HG02642 (cell line): ENCODE results near the gene SOBP.
"Not testable (repeated sequence)": the region's sequence is repeated elsewhere in the genome, so short reads cannot be mapped to it uniquely, and the experiment has no call there.

Experiments
- ATAC-seq: cut with Tn5 transposase; IDR thresholded peaks from one replicate; pipeline ENCODE4 v1.9.1; 2021; ENCODE audit warnings: mild to moderate bottlenecking; ENCODE audit not compliant: unreplicated experiment, poor library complexity

SOBP gene

DNA sequence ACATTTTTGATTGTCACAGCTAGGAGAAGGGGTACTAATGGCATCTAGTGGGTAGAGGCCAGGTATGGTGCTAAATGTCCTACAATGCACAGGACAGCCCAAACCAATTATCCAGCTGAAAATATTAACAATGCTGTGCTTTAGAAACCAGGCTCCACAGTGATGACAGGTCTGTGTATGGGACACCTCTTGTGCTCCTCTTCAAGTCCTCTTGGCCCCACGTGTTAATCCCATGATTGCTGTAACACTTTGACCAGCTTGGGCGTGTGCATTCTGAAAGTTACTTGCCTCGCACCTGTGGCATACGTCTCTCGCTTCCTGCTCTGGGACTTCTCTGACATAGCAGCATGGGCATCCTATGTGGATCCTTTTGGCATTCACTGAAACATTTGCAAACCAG, 29.3 kb downstream of the SOBP start:
- not testable (repeated sequence) for ATAC-seq

DNA sequence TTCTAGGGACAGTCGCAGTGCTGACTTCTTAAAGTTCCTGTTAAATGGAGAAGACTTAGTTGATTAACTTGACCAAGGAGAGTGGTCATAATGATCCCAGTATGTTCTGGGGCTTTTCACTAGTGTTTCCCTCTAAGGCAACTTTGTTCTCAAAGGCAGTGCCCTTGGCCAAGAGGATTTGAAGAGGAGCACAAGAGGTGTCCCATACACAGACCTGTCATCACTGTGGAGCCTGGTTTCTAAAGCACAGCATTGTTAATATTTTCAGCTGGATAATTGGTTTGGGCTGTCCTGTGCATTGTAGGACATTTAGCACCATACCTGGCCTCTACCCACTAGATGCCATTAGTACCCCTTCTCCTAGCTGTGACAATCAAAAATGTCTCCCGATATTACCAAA, 30.8 kb downstream of the SOBP start:
- not testable (repeated sequence) for ATAC-seq

DNA sequence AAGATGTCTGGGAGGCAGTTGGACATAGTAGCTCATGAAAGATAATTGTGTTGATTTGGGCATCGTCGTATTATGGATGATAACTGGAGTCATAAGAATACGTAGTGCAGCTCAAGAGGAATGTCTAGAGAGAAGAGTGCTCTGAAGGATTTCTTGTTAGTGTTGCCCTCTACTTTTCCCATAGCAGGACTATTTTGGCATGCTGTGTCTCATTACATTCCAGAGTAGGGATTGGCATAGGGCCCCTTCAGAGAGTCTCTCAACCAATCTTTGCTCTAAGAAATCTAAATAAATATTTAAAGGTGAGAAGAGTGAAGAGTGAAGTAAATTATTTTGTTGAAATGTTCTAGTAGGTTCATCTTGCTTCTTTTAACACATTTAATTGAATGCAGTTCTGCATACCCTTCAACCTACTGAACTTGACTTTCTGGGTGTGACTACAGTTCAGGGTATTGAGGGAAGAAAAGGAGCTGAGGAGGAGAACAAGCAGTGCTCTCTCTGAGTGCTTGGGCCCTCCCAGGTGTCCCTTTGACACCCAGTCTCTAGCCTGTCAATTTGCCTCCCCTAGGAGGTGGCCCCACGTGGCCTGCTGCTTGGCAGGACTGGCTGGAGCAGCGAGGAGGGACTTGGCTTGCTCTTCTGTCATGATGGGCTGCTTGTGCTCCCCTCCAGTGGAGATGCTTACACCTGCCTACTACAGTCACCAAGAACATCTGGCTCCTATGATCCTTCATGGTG, 33.3 kb downstream of the SOBP start:
- ATAC-seq: no peak

DNA sequence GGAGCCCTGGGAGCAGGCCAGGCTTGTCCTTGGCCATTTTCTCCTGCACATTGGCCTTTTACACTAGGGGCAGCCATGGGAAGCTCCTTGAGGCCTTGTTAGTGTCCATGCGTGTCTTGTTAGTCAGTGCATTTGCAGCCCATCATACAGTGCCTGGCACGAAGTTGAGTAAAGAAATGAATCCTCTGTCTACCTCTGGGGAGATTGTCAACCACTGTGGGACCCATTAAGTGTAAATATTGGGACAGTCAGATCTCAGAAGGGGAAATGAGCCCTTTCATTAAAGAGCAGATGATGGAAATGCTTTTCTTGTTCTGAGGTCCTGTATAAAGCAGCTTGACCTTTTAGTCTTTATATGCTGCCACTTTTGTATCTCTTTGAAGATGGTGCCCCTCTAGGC, 33.9 kb downstream of the SOBP start:
- ATAC-seq: no peak

DNA sequence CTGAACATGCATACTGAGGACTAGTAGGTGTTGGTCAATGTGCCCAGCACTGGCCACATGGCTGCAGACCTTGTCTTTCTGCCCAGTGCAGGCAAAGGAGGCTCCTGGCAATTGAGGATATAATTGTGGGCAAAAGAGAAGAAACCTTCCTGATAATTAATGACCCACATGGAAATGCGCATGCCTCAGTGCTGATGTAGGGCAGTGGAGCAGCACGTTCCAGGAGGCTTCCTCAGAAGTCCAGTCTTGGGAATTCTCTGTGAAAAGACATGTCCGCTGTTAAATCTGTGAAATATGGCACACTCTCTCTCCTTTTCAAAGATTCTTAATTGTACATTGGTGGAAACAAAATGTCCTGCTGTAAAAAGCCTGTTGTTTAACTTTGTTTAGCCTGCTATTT, 34.7 kb downstream of the SOBP start:
- ATAC-seq: no peak

DNA sequence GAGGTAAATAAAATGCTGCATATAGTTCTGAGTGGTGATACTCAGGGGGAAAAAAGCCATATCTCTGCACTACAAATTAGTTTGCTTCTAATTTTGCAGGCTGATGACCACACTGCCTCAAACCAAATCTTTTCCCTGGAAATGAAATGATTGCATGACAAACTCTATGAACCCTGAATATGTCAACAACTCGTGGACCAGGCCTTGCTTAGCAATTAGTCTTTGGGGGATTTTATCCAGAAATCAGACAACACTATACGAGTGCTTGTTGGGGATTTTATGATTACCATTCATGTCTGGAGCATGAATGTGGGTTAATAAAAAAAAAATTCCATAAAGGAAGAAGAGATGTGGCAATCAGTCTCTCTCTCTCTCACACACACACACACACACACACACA, 42.0 kb downstream of the SOBP start:
- ATAC-seq: no peak

DNA sequence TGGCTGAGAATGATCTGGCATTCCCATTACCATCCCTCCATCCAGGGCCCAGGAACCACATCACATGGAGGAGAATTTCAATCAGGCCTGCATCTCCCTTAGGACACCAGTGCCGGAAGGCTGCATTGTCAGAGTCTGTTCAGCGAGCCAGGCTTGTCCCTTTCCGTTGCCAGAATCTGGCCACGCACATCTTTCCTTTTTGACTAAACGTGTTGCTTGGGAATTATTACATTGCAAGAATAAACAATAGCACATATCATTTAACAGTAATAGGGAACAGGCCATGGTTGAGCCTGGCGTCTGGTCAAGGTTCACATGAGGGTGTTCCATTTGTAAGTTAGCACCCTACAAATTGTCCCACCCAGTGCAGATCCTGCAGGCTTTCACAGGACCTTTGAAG, 42.8 kb downstream of the SOBP start:
- ATAC-seq: no peak

DNA sequence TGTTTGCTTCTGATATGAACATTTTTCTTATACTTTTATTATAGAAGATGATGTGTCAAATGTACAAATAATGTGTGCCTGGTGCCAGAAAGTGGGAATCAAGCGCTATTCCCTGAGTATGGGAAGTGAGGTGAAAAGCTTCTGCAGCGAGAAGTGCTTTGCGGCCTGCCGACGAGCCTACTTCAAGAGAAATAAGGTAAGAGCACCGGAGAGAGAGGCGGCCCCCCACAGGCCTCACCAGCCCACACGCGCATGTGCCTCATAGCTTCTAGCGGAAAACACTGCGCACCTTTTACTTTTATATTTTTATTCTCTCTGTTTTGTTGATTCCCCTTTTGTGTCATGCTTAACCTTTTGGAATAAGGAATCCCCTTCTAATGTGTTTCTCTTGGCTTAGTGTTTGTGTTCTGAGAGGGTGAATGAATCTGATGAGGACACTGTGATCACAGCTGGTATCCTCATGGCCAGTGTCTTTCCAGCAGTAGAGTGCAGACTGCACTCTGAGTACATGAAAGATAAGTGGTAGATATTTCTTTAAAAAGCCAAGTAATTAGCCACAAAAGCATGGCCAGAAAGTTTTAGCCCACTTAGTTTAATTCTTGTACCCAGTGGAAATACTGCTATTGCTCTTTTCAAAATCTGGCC, 43.6 kb downstream of the SOBP start:
- ATAC-seq: no peak

DNA sequence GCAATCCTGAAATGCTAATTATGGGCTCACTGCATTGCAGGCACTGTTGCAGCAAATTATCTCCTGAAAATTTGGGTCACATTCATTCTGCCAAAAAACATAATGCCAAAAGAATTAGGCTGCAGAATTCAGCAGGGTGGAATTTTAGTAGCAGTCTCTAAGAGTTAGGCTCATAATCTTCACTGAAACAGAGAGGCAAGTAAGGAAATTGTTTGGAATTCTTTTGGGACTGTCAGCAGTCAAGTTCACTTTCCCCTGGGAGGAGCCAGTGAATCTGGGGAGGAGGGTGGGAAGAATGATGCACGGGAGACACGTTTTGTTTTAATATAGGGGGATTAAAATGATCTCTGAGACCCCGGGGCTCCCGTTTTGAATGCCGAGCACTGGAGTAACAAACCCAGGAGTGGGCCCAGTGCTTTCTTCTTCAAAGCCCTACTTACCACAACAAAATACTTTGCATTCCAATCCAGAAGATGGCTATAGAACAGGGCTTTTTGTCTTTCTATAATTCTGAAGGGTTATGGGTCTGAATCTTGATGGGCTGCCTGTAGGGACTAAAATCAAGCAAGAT, 44.7 kb downstream of the SOBP start:
- no peak for ATAC-seq

DNA sequence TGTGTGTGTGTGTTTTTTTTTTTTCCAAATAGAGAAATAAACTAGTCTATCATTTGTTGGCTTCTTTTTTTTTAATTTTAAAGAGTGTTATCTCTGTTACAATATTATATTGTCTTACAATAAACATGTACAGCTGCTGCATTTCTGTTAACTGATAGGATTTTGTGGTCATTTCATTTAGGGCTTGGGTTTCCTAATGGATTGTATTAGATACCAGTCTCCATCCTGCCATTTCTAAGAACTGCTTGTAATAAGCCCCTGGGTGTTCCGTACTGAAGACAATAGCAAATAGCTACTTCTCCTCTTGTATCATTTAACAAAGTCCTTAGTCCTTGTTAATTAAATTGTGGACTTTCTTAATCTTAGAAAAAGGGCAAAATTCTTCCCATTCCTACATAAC, 45.7 kb downstream of the SOBP start:
- no peak for ATAC-seq

DNA sequence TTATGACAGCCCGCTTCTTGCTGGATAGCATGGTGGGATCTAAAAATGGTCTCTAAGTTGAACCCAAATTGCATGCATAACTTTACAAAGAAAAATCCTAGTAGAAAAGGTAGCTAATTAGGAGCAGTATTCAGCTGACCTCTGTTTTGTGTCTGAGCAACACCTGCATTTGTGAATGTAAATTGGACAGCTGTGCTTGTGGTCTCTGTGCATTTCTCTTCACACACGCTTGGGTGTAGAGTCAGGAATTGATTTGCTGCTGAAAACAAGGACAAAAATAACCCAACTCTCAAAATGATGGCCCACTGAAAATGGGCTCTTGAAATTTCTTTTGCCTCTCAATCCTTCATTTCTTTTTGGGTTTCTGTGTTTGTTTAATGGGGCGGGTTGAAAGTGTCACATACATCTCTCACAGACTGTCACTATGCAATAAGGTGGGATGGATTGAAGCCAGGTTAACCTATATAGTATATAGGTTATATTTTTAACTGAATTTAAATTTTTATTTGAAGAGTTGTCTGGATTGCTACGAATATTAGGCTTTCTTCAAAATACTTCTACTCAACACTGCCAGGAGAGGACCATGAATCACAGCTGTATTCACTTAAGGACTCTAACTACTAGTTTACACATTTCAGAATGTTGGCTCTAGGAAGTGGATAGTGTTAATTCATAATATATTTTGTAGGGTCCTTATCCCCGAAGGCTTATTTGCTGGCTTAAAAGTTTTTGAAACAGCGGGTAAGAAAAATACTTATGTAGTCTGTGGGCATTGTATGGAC, 46.5 kb downstream of the SOBP start:
- no peak for ATAC-seq

DNA sequence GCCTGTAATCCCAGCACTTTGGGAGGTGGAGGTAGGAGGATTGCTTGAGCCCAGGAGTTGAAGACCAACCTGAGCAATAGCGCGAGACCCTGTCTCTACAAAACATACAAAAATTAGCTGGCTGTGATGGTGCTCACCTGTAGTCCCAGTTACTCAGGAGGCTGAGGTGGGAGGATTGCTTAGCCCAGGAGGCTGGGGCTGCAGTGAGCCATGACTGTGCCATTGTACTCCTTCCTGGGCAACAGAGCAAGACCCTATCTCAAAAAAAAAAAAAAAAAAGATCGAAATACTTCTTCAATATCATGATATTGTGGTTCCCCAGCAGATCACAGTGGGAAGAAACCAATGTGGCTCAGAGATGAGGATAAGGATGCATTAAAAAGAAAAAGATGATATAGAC, 47.6 kb downstream of the SOBP start:
- ATAC-seq: no peak

DNA sequence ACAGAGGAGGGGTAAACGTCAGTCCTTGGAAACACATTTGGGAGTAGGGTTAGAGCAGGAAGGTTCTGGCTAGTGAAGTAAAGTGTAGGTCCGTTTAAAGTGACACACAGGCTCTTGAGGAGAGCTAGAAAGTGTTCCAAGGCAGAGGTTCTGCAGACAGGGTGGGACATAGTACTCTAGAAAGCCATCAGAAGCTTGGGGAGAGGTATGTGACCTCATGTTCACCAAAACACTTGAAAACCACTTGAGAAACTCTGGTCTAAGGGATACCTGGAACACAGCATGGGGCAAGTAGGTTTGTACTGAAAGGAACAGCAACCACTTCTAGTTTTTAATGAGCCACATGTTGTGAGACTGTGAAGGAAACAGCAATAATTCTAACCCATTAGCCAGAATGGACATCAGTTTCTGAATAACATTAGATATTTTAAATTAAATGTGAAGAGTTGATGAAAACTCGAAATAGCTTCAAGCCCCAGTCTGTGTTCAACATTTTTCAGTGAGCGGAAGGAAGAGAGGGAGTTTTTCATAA, 49.0 kb downstream of the SOBP start:
- no peak for ATAC-seq

DNA sequence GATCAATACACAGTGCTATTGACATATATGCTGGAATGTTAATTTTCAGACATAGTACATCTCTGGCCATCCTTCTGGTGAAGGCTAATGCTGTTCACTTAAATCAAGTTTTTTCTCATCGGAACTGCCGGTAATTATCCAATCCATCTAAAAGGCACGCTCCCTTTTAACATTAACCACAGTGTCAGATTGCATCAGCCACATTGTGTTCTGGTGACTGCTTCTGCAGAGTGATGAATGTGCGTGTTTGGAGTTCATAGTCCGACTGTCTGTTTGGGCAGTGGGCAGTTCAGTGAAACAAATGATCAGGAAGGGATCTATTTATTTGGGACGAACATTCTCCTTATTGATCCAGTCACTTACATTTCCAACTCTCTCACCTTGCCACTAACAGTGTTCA, 49.5 kb downstream of the SOBP start:
- ATAC-seq: no peak

DNA sequence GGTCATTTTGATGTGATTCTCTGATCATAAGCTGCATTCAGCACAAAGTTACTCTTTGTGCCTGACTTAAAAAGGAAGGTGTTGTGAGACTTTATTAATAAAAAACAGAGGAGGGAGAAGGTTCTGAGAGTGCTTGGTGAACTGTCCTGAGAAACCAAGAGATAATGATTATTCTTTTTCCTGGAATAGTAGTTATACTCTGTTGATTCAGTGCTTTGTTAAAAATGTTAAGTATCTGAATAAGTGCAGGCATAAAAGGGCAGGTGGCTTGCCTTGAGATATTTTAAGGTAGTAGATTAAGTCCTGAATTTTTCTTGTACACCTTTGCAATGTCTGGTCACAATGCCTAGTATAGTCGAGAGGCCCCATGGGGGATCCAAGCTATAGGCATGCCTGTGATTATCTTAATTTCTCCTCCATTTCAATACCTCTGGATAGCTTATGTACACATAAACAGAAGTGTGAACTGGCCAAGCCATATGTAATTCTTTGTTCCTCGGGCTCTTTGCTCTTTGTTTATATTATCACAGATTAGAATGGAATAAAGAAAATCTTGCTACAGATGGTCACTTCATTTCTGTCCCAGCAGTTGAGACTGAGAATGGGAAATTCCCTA, 50.0 kb downstream of the SOBP start:
- no peak for ATAC-seq

DNA sequence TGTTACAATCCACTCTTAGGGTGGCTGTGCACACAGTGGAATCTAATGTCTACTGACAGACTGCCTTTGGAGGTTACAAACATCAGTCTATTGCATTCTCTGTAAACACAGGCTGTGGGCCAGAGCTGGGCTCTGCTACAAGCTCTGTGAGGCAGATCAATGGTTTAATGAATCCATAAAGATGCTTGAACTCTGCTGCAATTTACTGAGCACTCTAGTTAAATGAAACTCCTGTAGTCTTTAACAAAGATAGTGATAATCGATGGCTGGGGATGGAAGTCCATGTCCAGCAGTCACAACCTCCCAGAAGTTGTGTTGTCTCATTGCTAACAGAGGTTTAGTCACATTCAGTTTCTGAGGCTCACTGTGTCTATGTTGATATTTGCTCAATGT, 50.5 kb downstream of the SOBP start:
- no peak for ATAC-seq

DNA sequence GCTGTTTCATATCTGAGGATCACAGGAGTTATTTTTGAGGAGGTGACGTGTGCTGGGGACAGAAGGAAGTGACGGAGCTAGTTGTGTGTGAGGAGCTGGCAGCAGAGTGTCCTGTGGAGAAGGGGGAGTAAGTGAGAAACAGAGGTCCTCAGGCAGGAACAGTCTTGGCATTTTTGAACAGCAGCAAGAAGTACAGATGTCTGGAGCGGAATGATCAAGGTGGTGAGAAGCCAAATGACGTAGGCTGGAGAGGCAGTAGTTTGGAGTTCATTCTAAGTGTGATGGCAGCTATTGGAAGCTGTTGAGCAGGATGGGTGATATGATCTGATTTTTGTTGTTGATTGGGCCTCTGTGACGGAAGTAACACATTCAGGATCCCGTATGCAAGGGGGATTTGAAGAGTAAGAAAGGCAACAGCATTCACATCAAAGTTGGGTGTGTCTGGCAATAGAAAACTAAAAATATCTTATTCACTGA, 52.3 kb downstream of the SOBP start:
- ATAC-seq: no peak

DNA sequence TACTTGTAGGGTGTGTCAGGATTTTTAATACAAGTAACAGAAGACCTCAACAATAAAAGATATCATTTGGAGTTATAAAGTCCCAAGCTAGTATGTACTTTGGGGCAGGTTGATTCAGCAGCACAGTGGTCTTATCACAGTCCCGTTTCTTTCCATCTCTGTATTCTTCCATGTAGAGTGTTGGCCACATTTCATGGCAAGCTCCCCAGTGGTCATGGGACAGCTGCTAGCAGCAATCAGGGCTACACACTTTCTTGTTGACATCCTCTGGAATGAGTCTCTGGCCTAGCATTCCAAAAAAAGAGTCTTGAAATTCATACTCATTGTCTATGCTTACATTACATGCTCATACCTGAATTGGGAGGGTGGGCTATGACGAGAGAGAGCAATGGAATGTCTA, 53.2 kb downstream of the SOBP start:
- ATAC-seq: no peak

DNA sequence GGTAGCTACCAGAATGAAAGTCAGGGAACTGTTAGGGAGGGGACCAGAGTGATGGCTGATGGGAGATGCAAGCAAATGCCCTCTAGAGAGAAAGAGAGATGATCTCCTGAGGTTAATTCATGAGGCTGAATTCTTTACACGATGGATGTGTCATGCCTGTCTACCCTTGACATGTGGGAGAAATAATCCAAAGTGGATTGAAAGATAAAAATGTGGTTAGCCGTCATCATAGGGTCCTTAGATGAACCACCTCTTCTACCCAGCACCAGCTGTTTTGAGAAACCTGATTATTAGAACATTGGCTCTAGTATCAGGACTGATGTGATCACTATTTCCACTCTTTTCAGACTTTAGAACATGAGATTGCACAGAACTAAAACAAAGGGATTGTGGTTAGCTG, 53.6 kb downstream of the SOBP start:
- no peak for ATAC-seq

DNA sequence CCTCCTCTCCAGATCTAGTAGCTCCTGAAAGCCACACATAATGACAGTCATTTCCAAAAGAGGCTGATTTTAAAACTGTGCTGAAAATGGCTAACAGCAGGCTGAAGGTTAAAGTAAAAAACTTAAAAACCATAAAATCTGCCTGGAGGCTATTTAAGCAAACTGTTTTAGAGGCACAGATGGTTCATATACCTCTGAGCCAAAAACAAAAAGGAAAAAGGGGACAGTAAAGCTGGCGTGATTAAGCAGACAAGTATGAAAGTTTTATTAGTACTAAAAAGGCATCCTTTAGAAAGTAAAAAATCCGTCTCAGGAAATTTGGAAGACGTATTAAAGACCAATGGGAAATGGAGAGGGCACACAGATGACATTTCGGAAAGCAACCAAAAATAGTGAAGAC, 55.8 kb downstream of the SOBP start:
- no peak for ATAC-seq
